Calu3 (cell line): ENCODE results near the gene C19orf25. TPM values are rescaled to one million over a fixed set of nuclear protein-coding genes. Genes with fewer than 3 reads are reported as not detected.

Source experiments
- BruUV-seq: library from RNA; stranded (reverse); fragments of 400-500 nt; replicated peaks from 2 replicates; lab custom pipeline; 2021; lab: Mats Ljungman, UMichigan
- CTCF ChIA-PET: fragments of 300-600 bp; sonication (Branson Sonifier 250); formaldehyde crosslinking; loops from one replicate; lab custom pipeline; 2022; ENCODE audit warnings: antibody characterized with exemption; lab: Charles Lee
- DNase-seq: peaks from one replicate; pipeline ENCODE4 v3.0.0; 2022
- H3K27ac Mint-ChIP-seq: one replicate; pipeline ENCODE4 v1.8.0; 2022; ENCODE audit warnings: mixed read lengths; ENCODE audit not compliant: unreplicated experiment
- H3K27me3 Mint-ChIP-seq: one replicate; pipeline ENCODE4 v1.8.0; 2022; ENCODE audit warnings: mixed read lengths; ENCODE audit not compliant: unreplicated experiment
- H3K36me3 Mint-ChIP-seq: one replicate; pipeline ENCODE4 v1.8.0; 2022; ENCODE audit warnings: mild to moderate bottlenecking, moderate library complexity, mixed read lengths; ENCODE audit not compliant: insufficient read depth, unreplicated experiment
- H3K4me1 Mint-ChIP-seq: one replicate; pipeline ENCODE4 v1.8.0; 2022; ENCODE audit warnings: mild to moderate bottlenecking, low read depth, mixed read lengths; ENCODE audit not compliant: unreplicated experiment
- H3K4me3 Mint-ChIP-seq: one replicate; pipeline ENCODE4 v1.8.0; 2022; ENCODE audit warnings: mild to moderate bottlenecking, low read depth, moderate library complexity, mixed read lengths; ENCODE audit not compliant: unreplicated experiment
- H3K9me3 Mint-ChIP-seq: one replicate; pipeline ENCODE4 v1.8.0; 2022; ENCODE audit warnings: low read depth, mixed read lengths; ENCODE audit not compliant: unreplicated experiment
- intact Hi-C: fragments of 100-400 bp; cut with micrococcal nuclease; formaldehyde crosslinking; loops from one replicate; pipeline ENCODE4 v1.10.0; 2022; ENCODE audit not compliant: unreplicated experiment
- total RNA-seq: library from RNA; stranded (reverse); gene quantifications from 2 replicates; pipeline ENCODE4 v1.2.3, GENCODE V29; 2022
- TF ChIP-seq, protein P1 (sequence below): fragments of 200-600 bp; IDR thresholded peaks from one replicate; pipeline ENCODE4 v1.8.0; 2022; ENCODE audit warnings: antibody characterized with exemption; ENCODE audit not compliant: unreplicated experiment

C19orf25 gene
- total RNA-seq, 1 experiment from 2014 or later, result 33.7 TPM

DNA sequence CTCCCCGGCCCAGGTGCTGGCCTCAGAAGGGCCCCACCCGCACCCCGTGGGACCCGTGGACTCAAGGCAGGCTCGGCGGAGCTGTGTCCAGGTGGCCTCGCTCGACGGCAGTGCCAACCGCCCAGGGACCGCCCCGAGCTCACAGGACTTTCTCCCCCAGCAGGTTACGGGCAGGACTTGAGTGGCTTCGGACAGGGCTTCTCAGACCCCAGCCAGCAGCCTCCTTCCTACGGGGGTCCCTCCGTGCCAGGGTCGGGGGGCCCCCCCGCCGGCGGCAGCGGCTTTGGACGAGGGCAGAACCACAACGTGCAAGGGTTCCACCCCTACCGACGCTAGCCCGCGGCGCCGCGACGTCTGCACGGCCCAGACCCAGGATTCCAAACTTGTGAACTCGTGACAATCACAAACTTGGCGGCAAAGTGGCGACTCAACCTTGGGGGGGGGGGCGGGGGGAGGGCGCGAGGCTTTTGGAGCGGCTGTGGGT, 44.4 kb downstream of the C19orf25 start:
- Mint-ChIP-seq H3K9me3 (no peaks in the 10 kb centered on the region), H3K27me3 (no peaks in the 10 kb centered on the region), H3K4me1 (no peaks in the 10 kb centered on the region), H3K4me3 (no peak overlapping the region), H3K27ac (no peak overlapping the region), H3K36me3 (peaks cover 34% of the 10 kb centered on the region)
- no TSS peak for BruUV-seq
- CTCF ChIA-PET, result no interaction called here
- TF ChIP-seq, protein P1, sequence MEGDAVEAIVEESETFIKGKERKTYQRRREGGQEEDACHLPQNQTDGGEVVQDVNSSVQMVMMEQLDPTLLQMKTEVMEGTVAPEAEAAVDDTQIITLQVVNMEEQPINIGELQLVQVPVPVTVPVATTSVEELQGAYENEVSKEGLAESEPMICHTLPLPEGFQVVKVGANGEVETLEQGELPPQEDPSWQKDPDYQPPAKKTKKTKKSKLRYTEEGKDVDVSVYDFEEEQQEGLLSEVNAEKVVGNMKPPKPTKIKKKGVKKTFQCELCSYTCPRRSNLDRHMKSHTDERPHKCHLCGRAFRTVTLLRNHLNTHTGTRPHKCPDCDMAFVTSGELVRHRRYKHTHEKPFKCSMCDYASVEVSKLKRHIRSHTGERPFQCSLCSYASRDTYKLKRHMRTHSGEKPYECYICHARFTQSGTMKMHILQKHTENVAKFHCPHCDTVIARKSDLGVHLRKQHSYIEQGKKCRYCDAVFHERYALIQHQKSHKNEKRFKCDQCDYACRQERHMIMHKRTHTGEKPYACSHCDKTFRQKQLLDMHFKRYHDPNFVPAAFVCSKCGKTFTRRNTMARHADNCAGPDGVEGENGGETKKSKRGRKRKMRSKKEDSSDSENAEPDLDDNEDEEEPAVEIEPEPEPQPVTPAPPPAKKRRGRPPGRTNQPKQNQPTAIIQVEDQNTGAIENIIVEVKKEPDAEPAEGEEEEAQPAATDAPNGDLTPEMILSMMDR, result no peak
- no peak for DNase-seq
- intact Hi-C loops, result no loop called here

DNA sequence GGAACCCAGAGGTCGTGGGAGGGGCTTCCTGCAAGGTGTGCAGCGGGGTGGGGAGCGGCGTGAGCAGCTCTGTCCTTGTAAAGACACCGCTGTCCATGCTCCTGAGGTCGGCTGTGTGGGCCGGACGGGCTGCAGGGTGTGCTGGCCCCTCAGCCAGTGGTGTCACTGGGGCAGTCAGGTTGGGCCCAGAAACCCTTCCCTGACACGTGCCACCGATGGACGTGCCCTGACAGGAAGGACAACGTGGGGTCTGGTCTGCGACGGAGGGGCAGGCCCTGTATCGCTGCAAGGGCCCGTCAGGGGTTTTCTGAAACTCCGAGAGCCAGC, 45.0 kb downstream of the C19orf25 start:
- no TSS peak for BruUV-seq
- TF ChIP-seq, protein P1, result no peak
- no peaks in the 10 kb centered on the region for H3K9me3 Mint-ChIP-seq
- no peak for DNase-seq
- H3K27me3 Mint-ChIP-seq, result no peaks in the 10 kb centered on the region
- no peaks in the 10 kb centered on the region for H3K4me1 Mint-ChIP-seq
- CTCF ChIA-PET, result no interaction called here
- H3K36me3 Mint-ChIP-seq, result peaks cover 28% of the 10 kb centered on the region
- intact Hi-C loops, result no loop called here
- H3K4me3 Mint-ChIP-seq, result no peak overlapping the region
- H3K27ac Mint-ChIP-seq, result no peak overlapping the region

DNA sequence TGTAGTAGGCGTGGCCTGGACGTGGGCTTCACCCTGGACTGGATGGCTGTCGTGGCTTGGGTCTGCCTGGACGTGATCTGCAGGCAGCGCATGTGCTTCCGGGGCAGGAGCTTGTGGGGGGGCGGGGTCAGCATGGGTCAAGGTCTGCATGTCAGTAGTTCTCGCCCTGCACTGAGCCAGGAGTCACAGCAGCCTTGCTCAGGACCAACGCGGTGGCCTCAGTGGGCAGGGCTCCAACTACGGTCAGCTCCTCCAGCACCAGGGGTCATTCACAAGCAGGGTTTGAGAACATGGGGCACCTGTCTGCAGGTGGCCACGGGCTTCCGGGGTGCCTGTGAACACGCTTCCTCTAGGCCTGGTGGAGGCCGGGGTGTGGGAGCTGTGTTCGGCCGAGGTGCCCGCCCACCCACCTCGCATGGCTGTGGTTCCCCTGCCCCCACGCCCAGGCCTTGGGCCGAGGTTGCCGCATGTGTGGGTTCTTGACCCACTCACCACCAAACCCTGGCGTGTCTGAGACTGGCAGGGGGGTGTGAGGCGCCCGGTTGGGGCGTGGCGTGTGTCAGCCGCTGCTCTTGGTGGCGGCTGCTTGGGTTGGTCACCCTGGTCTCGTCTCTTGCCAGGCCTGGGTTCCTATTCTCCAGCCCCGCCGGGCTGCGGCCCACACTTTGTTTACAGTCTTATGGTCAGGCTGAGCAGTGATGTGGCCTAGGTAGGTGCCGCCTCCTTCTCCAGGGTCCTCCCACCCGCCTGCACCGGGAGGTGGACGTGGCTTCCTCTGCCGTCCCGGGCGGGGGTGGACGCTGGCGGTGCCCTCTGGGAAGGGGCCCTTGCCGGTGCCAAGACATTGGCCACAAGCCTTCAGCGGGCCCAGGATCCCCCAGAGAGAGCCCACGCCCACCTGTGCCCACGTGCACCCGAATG, 45.6 kb downstream of the C19orf25 start:
- H3K27me3 Mint-ChIP-seq, result no peaks in the 10 kb centered on the region
- H3K4me1 Mint-ChIP-seq, result no peaks in the 10 kb centered on the region
- no peak for DNase-seq
- CTCF ChIA-PET, result no interaction called here
- H3K4me3 Mint-ChIP-seq, result no peak overlapping the region
- no peak overlapping the region for H3K27ac Mint-ChIP-seq
- peaks cover 21% of the 10 kb centered on the region for H3K36me3 Mint-ChIP-seq
- intact Hi-C loops, result no loop called here
- TF ChIP-seq, protein P1, result no peak
- H3K9me3 Mint-ChIP-seq, result no peaks in the 10 kb centered on the region
- BruUV-seq, result no TSS peak

DNA sequence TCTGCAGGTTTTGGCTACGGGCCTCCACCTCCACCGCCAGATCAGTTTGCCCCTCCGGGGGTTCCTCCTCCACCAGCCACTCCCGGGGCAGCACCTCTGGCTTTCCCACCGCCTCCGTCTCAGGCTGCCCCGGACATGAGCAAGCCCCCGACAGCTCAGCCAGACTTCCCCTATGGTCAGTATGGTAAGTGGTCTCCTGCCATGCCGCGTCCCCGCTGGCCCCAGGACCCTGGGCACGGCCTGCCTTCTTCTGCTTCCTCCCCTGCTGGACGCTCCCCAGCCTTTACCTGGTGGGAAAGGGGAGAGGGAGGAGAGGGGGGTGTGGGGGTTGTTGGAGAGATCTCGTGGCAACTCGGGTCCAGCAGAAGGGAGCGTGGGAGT, 46.5 kb downstream of the C19orf25 start:
- CTCF ChIA-PET, result interaction anchor here (0.6 kb wide), 1 partner anchor 30 kb away, joined by 3 read pairs; no protein-coding TSS in a partner anchor
- no TSS peak for BruUV-seq
- H3K9me3 Mint-ChIP-seq, result no peaks in the 10 kb centered on the region

More for the DNA sequence above, 46.5 kb downstream of the C19orf25 start:
- intact Hi-C loops, result no loop called here
- H3K27me3 Mint-ChIP-seq, result no peaks in the 10 kb centered on the region
- H3K4me1 Mint-ChIP-seq, result no peaks in the 10 kb centered on the region
- DNase-seq, result no peak
- H3K4me3 Mint-ChIP-seq, result no peak overlapping the region
- TF ChIP-seq, protein P1, result no peak
- no peak overlapping the region for H3K27ac Mint-ChIP-seq
- H3K36me3 Mint-ChIP-seq, result peaks cover 14% of the 10 kb centered on the region
